WTC11 (cell line): ENCODE results near the gene IVD. TPM values are rescaled to one million over a fixed set of nuclear protein-coding genes. Genes with fewer than 3 reads are reported as not detected.

Experiments
- ATAC-seq: fragments of 200-7000 bp; cut with Tn5 transposase; 2 replicates; pipeline ENCODE4 v1.10.0; 2021; ENCODE audit warnings: mild to moderate bottlenecking, moderate library complexity
- CTCF ChIA-PET: fragments of 300-600 bp; sonication (Branson Sonifier 250); formaldehyde crosslinking; loops from one replicate; lab custom pipeline; 2021; ENCODE audit warnings: antibody characterized with exemption; lab: Charles Lee
- POLR2A ChIA-PET: fragments of 350-600 bp; sonication (Branson Sonifier 250); formaldehyde crosslinking; loops from one replicate; lab custom pipeline; 2021; ENCODE audit warnings: antibody characterized with exemption; lab: Charles Lee
- DNase-seq: peaks from one replicate; pipeline ENCODE4 v3.0.0; 2021; ENCODE audit warnings: low spot score
- H3K27ac Mint-ChIP-seq: 2 replicates; pipeline ENCODE4 v1.8.0; 2021; ENCODE audit warnings: mixed read lengths
- H3K27me3 Mint-ChIP-seq: 2 replicates; pipeline ENCODE4 v1.8.0; 2021; ENCODE audit warnings: low read depth, mild to moderate bottlenecking, moderate library complexity, mixed read lengths
- H3K36me3 Mint-ChIP-seq: 2 replicates; pipeline ENCODE4 v1.8.0; 2021; ENCODE audit warnings: mixed read lengths
- H3K4me1 Mint-ChIP-seq: 2 replicates; pipeline ENCODE4 v1.8.0; 2022; ENCODE audit warnings: mixed read lengths
- H3K4me3 Mint-ChIP-seq: 2 replicates; pipeline ENCODE4 v1.8.0; 2021; ENCODE audit warnings: mild to moderate bottlenecking, moderate library complexity, mixed read lengths
- H3K9me3 Mint-ChIP-seq: 2 replicates; pipeline ENCODE4 v1.8.0; 2021; ENCODE audit warnings: mixed read lengths
- AR ChIP-seq: fragments of 250-450 bp; sonication (Bioruptor Pico); IDR thresholded peaks from 2 replicates; pipeline ENCODE4 v1.9.0; 2021; ENCODE audit warnings: mild to moderate bottlenecking
- ATF2 ChIP-seq: sonication (generic); formaldehyde crosslinking; IDR thresholded peaks from 2 replicates; pipeline ENCODE4 v1.8.1; 2022; ENCODE audit warnings: low read depth, missing genetic modification reagents, borderline replicate concordance
- CBFB ChIP-seq: sonication (generic); formaldehyde crosslinking; IDR thresholded peaks from 2 replicates; pipeline ENCODE4 v1.8.1; 2022; ENCODE audit warnings: mild to moderate bottlenecking, low read depth, missing genetic modification reagents
- ETV6 ChIP-seq: sonication (generic); formaldehyde crosslinking; IDR thresholded peaks from 2 replicates; pipeline ENCODE4 v1.8.1; 2022; ENCODE audit warnings: mild to moderate bottlenecking, missing genetic modification reagents
- FOXK1 ChIP-seq: sonication (generic); formaldehyde crosslinking; IDR thresholded peaks from 2 replicates; pipeline ENCODE4 v1.8.0; 2022; ENCODE audit warnings: mild to moderate bottlenecking, moderate library complexity, missing genetic modification reagents
- HMGA2 ChIP-seq: fragments of 250-450 bp; sonication (Bioruptor Pico); IDR thresholded peaks from 2 replicates; pipeline ENCODE4 v1.4.0; 2021; ENCODE audit warnings: mild to moderate bottlenecking, moderate library complexity
- JAZF1 ChIP-seq: fragments of 250-450 bp; sonication (Bioruptor Pico); IDR thresholded peaks from 2 replicates; pipeline ENCODE4 v1.9.0; 2021; ENCODE audit warnings: moderate library complexity, mild to moderate bottlenecking, inconsistent platforms
- NFYB ChIP-seq: sonication (generic); formaldehyde crosslinking; conservative IDR thresholded peaks from 2 replicates; pipeline ENCODE4 v1.8.0; 2022; ENCODE audit warnings: low read depth, missing genetic modification reagents
- NR1H2 ChIP-seq: sonication (generic); formaldehyde crosslinking; IDR thresholded peaks from 2 replicates; pipeline ENCODE4 v1.9.0; 2021; ENCODE audit warnings: mild to moderate bottlenecking, moderate library complexity, missing genetic modification reagents
- OVOL2 ChIP-seq: fragments of 250-450 bp; sonication (Bioruptor Pico); IDR thresholded peaks from 2 replicates; pipeline ENCODE4 v1.9.0; 2021; ENCODE audit warnings: mild to moderate bottlenecking, borderline replicate concordance
- PRDM15 ChIP-seq: sonication (generic); formaldehyde crosslinking; IDR thresholded peaks from 2 replicates; pipeline ENCODE4 v1.8.0; 2022; ENCODE audit warnings: missing genetic modification reagents
- RELA ChIP-seq: sonication (generic); formaldehyde crosslinking; IDR thresholded peaks from 2 replicates; pipeline ENCODE4 v1.8.1; 2022; ENCODE audit warnings: missing genetic modification reagents, mild to moderate bottlenecking, borderline replicate concordance
- SP1 ChIP-seq: sonication (generic); formaldehyde crosslinking; conservative IDR thresholded peaks from 2 replicates; pipeline ENCODE4 v1.8.1; 2022; ENCODE audit warnings: missing genetic modification reagents
- STAT6 ChIP-seq: sonication (generic); formaldehyde crosslinking; conservative IDR thresholded peaks from 2 replicates; pipeline ENCODE4 v1.8.1; 2023; ENCODE audit warnings: mild to moderate bottlenecking, low read depth, missing genetic modification reagents, moderate library complexity
- TEAD4 ChIP-seq: sonication (generic); formaldehyde crosslinking; IDR thresholded peaks from 2 replicates; pipeline ENCODE4 v1.8.0; 2022; ENCODE audit warnings: mild to moderate bottlenecking, missing genetic modification reagents
- ZBTB21 ChIP-seq: sonication (generic); formaldehyde crosslinking; IDR thresholded peaks from 2 replicates; pipeline ENCODE4 v1.8.1; 2023; ENCODE audit warnings: mild to moderate bottlenecking, missing genetic modification reagents, borderline replicate concordance
- ZNF219 ChIP-seq: sonication (generic); formaldehyde crosslinking; IDR thresholded peaks from 2 replicates; pipeline ENCODE4 v1.8.0; 2023; ENCODE audit warnings: missing genetic modification reagents, mild to moderate bottlenecking, borderline replicate concordance
- ZNF671 ChIP-seq: fragments of 250-450 bp; sonication (Bioruptor Pico); IDR thresholded peaks from 2 replicates; pipeline ENCODE4 v1.8.0; 2021; ENCODE audit warnings: mild to moderate bottlenecking
- total RNA-seq: library from RNA; stranded (reverse); gene quantifications from 3 replicates; pipeline ENCODE4 v1.2.3, GENCODE V29; 2021
- TF ChIP-seq, protein P1 (sequence below): sonication (generic); formaldehyde crosslinking; IDR thresholded peaks from 2 replicates; pipeline ENCODE4 v1.8.0; 2022; ENCODE audit warnings: mild to moderate bottlenecking, missing genetic modification reagents
- TF ChIP-seq, protein P2 (sequence below): sonication (generic); formaldehyde crosslinking; IDR thresholded peaks from 2 replicates; pipeline ENCODE4 v1.8.1; 2023; ENCODE audit warnings: mild to moderate bottlenecking, missing genetic modification reagents, moderate library complexity

Gene IVD
- total RNA-seq, 1 experiment from 2014 or later = 96.1 TPM

DNA sequence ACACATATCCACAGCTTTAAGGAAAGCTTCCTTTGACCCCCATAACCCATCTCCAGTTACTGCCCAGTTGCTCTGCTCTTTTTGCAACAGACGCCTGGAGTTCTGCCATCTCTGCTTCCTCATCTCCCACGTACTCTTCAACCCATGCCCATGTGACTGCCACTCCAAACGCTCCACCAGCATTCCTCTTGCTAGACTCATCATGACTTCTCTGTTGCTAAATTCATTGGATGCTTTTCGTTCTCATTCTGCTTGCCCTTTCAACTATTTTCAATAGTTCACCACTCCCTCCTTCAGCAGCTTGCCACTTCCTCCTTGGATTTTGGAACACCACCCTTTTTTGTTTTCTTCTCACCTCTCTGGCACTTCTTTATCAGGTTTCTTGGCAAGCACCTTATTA, 25.7 kb upstream of the IVD start (continued):
- no peak for TF ChIP-seq PRDM15 (CRISPR knock-in tag)
- no peak for TF ChIP-seq JAZF1
- no peak for TF ChIP-seq FOXK1
- TF ChIP-seq NR1H2 (CRISPR knock-in tag) = no peak
- no peak for TF ChIP-seq HMGA2 (CRISPR knock-in tag)
- no peak for TF ChIP-seq ZBTB21
- TF ChIP-seq ETV6 = no peak
- TF ChIP-seq ATF2 (CRISPR knock-in tag) = no peak
- TF ChIP-seq, protein P1, sequence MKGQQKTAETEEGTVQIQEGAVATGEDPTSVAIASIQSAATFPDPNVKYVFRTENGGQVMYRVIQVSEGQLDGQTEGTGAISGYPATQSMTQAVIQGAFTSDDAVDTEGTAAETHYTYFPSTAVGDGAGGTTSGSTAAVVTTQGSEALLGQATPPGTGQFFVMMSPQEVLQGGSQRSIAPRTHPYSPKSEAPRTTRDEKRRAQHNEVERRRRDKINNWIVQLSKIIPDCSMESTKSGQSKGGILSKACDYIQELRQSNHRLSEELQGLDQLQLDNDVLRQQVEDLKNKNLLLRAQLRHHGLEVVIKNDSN (CRISPR knock-in tag) = no peak
- no peak for TF ChIP-seq ZNF219 (CRISPR knock-in tag)
- TF ChIP-seq ZNF671 (CRISPR knock-in tag) = no peak

GRCh38 chr15:40380636-40381035, 25.0 kb upstream of the IVD start:
- ATAC-seq (no peak), DNase-seq (no peak)
- Mint-ChIP-seq H3K9me3 (no peaks in the 10 kb centered on the region), H3K27me3 (no peaks in the 10 kb centered on the region), H3K36me3 (peaks cover 18% of the 10 kb centered on the region), H3K4me3 (no peak overlapping the region), H3K27ac (no peak overlapping the region), H3K4me1 (peaks cover 23% of the 10 kb centered on the region)
- POLR2A ChIA-PET = no interaction called here
- CTCF ChIA-PET = interaction anchor here (1.4 kb wide), 1 partner anchor 106 kb away, joined by 5 read pairs; no protein-coding TSS in a partner anchor
- TF ChIP-seq AR (CRISPR knock-in tag) = no peak
- TF ChIP-seq CBFB (CRISPR knock-in tag) = no peak
- no peak for TF ChIP-seq STAT6 (CRISPR knock-in tag)
- TF ChIP-seq, protein P1 (CRISPR knock-in tag) = no peak
- TF ChIP-seq, protein P2, sequence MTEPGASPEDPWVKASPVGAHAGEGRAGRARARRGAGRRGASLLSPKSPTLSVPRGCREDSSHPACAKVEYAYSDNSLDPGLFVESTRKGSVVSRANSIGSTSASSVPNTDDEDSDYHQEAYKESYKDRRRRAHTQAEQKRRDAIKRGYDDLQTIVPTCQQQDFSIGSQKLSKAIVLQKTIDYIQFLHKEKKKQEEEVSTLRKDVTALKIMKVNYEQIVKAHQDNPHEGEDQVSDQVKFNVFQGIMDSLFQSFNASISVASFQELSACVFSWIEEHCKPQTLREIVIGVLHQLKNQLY = no peak
- no peak for TF ChIP-seq NFYB (CRISPR knock-in tag)
- no peak for TF ChIP-seq TEAD4
- no peak for TF ChIP-seq RELA (CRISPR knock-in tag)
- TF ChIP-seq ZNF219 (CRISPR knock-in tag) = no peak
- TF ChIP-seq SP1 (CRISPR knock-in tag) = no peak
- TF ChIP-seq OVOL2 (CRISPR knock-in tag) = no peak
- no peak for TF ChIP-seq PRDM15 (CRISPR knock-in tag)
